Measurements from ENCODE around the gene EPS15. TPM values are rescaled to one million over a fixed set of nuclear protein-coding genes. Genes with fewer than 3 reads are reported as not detected.
"Not testable (repeated sequence)": the region's sequence is repeated elsewhere in the genome, so short reads cannot be mapped to it uniquely, and the experiment has no call there.

Gene EPS15
- polyA plus RNA-seq, 1 of the 3 experiments (the other 2 are of a cell fraction): 17.0 TPM

GRCh38 chr1:51448844-51449454 is 70.1 kb downstream of the EPS15 start:
- CTCF ChIA-PET: interaction anchor here (1.4 kb wide), 1 partner anchor 19 kb away, joined by 3 read pairs; no protein-coding TSS in a partner anchor

GRCh38 chr1:51445351-51446090 is 73.5 kb downstream of the EPS15 start:
- no peaks in the 10 kb centered on the region for H3K9me2 ChIP-seq
- ChIA-PET POLR2A (interaction anchor here (0.6 kb wide), 1 partner anchor 13 kb away, joined by 4 read pairs; no protein-coding TSS in a partner anchor), CTCF (interaction anchor here (0.7 to 2.4 kb wide), 2 partner anchors 20 to 41 kb away, joined by 3 to 7 read pairs; no protein-coding TSS in a partner anchor)
- H2AFZ ChIP-seq (ENCODE audit: low read depth): no peak overlapping the region
- peaks cover 13% of the 10 kb centered on the region for H3F3A ChIP-seq (replicated peaks; ENCODE audit: insufficient read depth)
- no peak overlapping the region for H3K4me2 ChIP-seq
- 93% methylated on average over 2 of the region's 2 CpGs for WGBS (ENCODE audit: low lambda C conversion rate)
- TF ChIP-seq USF1 (IDR thresholded peaks at IDR 0.05; ENCODE audit: borderline replicate concordance, low read depth): no peak
- TF ChIP-seq MAX (IDR thresholded peaks at IDR 0.05; ENCODE audit: low read depth): no peak
- no peak for TF ChIP-seq MXI1 (IDR thresholded peaks at IDR 0.05; ENCODE audit: low read depth, low read length)
- TF ChIP-seq IRF3 (IDR thresholded peaks at IDR 0.05; ENCODE audit: low read depth, low read length): no peak
- no peak for TF ChIP-seq RFX5 (IDR thresholded peaks at IDR 0.05; ENCODE audit: low read length)
- no peak for TF ChIP-seq RCOR1 (IDR thresholded peaks at IDR 0.05; ENCODE audit: low read length)
- no peak for TF ChIP-seq RAD21 (IDR thresholded peaks at IDR 0.05; ENCODE audit: low read length)
- TF ChIP-seq TAF1 (IDR thresholded peaks at IDR 0.05; ENCODE audit: borderline replicate concordance, low read depth, low read length): no peak
- peak overlapping the region; percentile 26 to 39; a peak in 3 of 4 replicates for H3K27ac ChIP-seq (ENCODE audit: low read depth in 2 of 2, low read length in 1 of 2)
- H3K9me3 ChIP-seq: no peaks in the 10 kb centered on the region
- H3K36me3 ChIP-seq (replicated peaks in 1 of 2; ENCODE audit: control insufficient read depth in 1 of 2, insufficient read depth in 2 of 2, low read length in 1 of 2): peaks cover 25 to 50% of the 10 kb centered on the region in 2 experiments
- no peak overlapping the region for H3K4me3 ChIP-seq (ENCODE audit: low read depth in 2 of 2, low read length in 1 of 2)
- no peak overlapping the region for H3K9ac ChIP-seq
- H3K4me1 ChIP-seq (ENCODE audit: control insufficient read depth in 1 of 2, insufficient read depth in 2 of 2, low read depth in 1 of 2, low read length in 1 of 2): peaks cover 0 to 30% of the 10 kb centered on the region in 2 experiments; a peak in 2 of 4 replicates
- H3K27me3 ChIP-seq (ENCODE audit: insufficient read depth): no peaks in the 10 kb centered on the region
- no peak for DNase-seq
- H3K79me2 ChIP-seq (ENCODE audit: insufficient read depth): no peaks in the 10 kb centered on the region
- no peaks in the 10 kb centered on the region for H4K20me1 ChIP-seq (ENCODE audit: insufficient read depth)

More at GRCh38 chr1:51448844-51449454, 70.1 kb downstream of the EPS15 start:
- H3K79me2 ChIP-seq (ENCODE audit: insufficient read depth); H3K9me2 ChIP-seq; H3K9me3 ChIP-seq; H3K4me2 ChIP-seq; H2AFZ ChIP-seq (ENCODE audit: low read depth); DNase-seq; H3K9ac ChIP-seq; H3K4me3 ChIP-seq (ENCODE audit: low read depth in 2 of 2, low read length in 1 of 2); H3K27ac ChIP-seq (ENCODE audit: low read depth in 2 of 2, low read length in 1 of 2); H3K27me3 ChIP-seq (ENCODE audit: insufficient read depth); POLR2A ChIA-PET; H4K20me1 ChIP-seq (ENCODE audit: insufficient read depth): not testable (repeated sequence)
- WGBS (ENCODE audit: low lambda C conversion rate): 93% methylated on average over 1 of the region's 1 CpG
- Histone ChIP-seq H3F3A (replicated peaks; ENCODE audit: insufficient read depth) (peaks cover 13% of the 10 kb centered on the region), H3K36me3 (replicated peaks in 1 of 2; ENCODE audit: control insufficient read depth in 1 of 2, insufficient read depth in 2 of 2, low read length in 1 of 2) (peaks cover 23 to 60% of the 10 kb centered on the region in 2 experiments), H3K4me1 (ENCODE audit: control insufficient read depth in 1 of 2, insufficient read depth in 2 of 2, low read depth in 1 of 2, low read length in 1 of 2) (peaks cover 0 to 15% of the 10 kb centered on the region in 2 experiments; a peak in 1 of 4 replicates)

Measured in SK-N-SH (cell line).